HEK293T (cell line): ENCODE measurements around the gene ZNRF3.

ENCODE experiments used
- CTCF ChIA-PET: fragments of 350-600 bp; formaldehyde crosslinking; extraction: SDS; loops from one replicate; lab custom pipeline; 2021; ENCODE audit warnings: antibody characterized with exemption, inconsistent platforms; lab: Yijun Ruan, JAX
- POLR2A ChIA-PET: fragments of 350-600 bp; formaldehyde crosslinking; extraction: SDS; loops from one replicate; lab custom pipeline; 2020; ENCODE audit warnings: antibody characterized with exemption, inconsistent platforms; lab: Yijun Ruan, JAX
- DNase-seq: peaks from one replicate; pipeline ENCODE4 v3.0.0; 2012; ENCODE audit warnings: mixed read lengths; ENCODE audit errors: extremely low spot score
- ARNT ChIP-seq: fragments of 450-650 bp; IDR thresholded peaks from 2 replicates; pipeline ENCODE4 v1.6.1; 2017; ENCODE audit warnings: mild to moderate bottlenecking
- BHLHE40 ChIP-seq: fragments of 450-650 bp; IDR thresholded peaks from 2 replicates; pipeline ENCODE4 v1.6.1; 2016; ENCODE audit warnings: mild to moderate bottlenecking, moderate library complexity, borderline replicate concordance
- CTBP1 ChIP-seq: fragments of 450-650 bp; IDR thresholded peaks from 2 replicates; pipeline ENCODE4 v1.6.1; 2016; ENCODE audit warnings: borderline replicate concordance
- ELF4 ChIP-seq: fragments of 450-650 bp; IDR thresholded peaks from 2 replicates; pipeline ENCODE4 v1.6.1; 2017; ENCODE audit warnings: antibody characterized with exemption
- FOXA1 ChIP-seq: fragments of 450-650 bp; IDR thresholded peaks from 2 replicates; pipeline ENCODE4 v1.6.1; 2016; ENCODE audit warnings: mild to moderate bottlenecking
- FOXK2 ChIP-seq: fragments of 450-650 bp; IDR thresholded peaks from 2 replicates; pipeline ENCODE4 v1.6.1; 2016; ENCODE audit warnings: mild to moderate bottlenecking
- FOXM1 ChIP-seq: fragments of 450-650 bp; IDR thresholded peaks from 2 replicates; pipeline ENCODE4 v1.6.1; 2017; ENCODE audit warnings: mild to moderate bottlenecking, borderline replicate concordance
- HDGF ChIP-seq: fragments of 450-650 bp; IDR thresholded peaks from 2 replicates; pipeline ENCODE4 v1.6.1; 2017; ENCODE audit warnings: antibody characterized with exemption, borderline replicate concordance
- L3MBTL2 ChIP-seq: fragments of 450-650 bp; conservative IDR thresholded peaks from 2 replicates; pipeline ENCODE4 v1.6.1; 2016; ENCODE audit warnings: mild to moderate bottlenecking
- LEF1 ChIP-seq: fragments of 450-650 bp; IDR thresholded peaks from 2 replicates; pipeline ENCODE4 v1.6.1; 2017; ENCODE audit warnings: mild to moderate bottlenecking, borderline replicate concordance
- NFRKB ChIP-seq: fragments of 450-650 bp; IDR thresholded peaks from 2 replicates; pipeline ENCODE4 v1.6.1; 2016; ENCODE audit warnings: mild to moderate bottlenecking, moderate library complexity
- SP1 ChIP-seq: fragments of 450-650 bp; IDR thresholded peaks from 2 replicates; pipeline ENCODE4 v1.6.1; 2017
- SUZ12 ChIP-seq: fragments of 450-650 bp; IDR thresholded peaks from 2 replicates; pipeline ENCODE4 v1.6.1; 2016; ENCODE audit warnings: mild to moderate bottlenecking
- TARDBP ChIP-seq: fragments of 450-650 bp; IDR thresholded peaks from 2 replicates; pipeline ENCODE4 v1.6.1; 2016
- ZNF384 ChIP-seq: fragments of 450-650 bp; IDR thresholded peaks from 2 replicates; pipeline ENCODE4 v1.6.1; 2016
- TF ChIP-seq, protein P1 (sequence below): fragments of 450-650 bp; IDR thresholded peaks from 2 replicates; pipeline ENCODE4 v1.6.1; 2016

The ZNRF3 gene

DNA sequence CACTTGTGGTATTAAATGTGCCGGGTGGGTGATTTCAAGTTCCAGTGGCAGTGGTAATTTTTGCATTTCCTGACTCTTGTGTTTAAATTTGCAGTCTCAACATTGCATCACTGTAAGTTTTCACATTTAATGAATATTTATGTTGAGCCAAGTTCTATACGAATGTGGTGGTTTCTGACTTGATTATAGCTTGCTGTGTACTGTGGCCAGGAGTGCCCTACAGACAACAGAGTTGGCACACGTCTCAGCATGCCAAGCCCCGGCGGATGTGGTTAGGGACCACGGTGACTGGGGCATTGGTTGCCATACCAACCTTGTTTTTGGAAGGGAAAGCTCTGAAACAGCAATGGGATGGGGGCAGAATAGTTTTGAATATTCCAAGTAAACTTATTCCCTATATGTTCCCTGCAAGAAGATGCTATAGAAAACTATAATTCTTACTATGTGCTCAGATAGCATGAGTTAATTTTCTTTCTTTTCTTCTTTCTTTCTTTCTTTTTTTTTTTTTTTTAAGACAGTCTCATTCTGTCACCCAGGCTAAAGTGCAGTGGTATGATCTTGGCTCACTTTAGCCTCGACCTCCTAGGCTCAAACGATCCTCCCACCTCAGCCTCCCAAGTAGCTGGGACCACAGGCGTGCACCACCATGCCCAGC, 16.0 kb downstream of the ZNRF3 start:
- CTCF ChIA-PET = interaction anchor here (0.7 kb wide), 1 partner anchor 139 kb away, joined by 3 read pairs; no protein-coding TSS in a partner anchor

DNA sequence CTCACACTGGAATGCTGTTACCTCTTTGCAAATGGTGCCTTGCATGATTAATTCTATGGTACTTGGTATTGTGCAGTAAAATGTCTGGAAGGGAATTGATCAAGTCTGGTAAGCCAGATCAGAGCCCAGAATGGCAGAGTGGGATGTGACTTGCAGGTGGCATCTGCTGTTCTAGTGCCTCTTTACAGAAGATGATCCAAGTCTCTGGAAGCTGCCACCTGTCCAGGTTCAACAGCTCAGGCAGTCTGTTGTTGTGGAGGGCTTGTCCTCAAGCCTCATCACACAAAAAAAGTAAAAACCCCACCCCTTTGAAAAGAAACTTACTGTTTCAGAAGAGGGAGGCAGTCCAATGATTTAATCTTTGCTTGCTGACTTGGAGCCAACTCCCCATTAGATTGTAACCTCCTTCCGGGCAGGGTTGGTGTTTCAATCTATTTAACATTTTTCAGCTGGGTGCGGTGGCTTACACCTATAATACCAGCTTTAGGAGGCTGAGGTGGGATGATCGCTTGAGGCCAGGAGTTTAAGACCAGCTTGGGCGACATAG, 17.1 kb downstream of the ZNRF3 start:
- no peak for DNase-seq
- ChIA-PET POLR2A (no interaction called here), CTCF (no interaction called here)
- TF ChIP-seq ELF4 (no peak), FOXA1 (no peak), SUZ12 (no peak), BHLHE40 (no peak), HDGF (no peak), ZNF384 (no peak), TARDBP (no peak), NFRKB (no peak)
- TF ChIP-seq, protein P1, sequence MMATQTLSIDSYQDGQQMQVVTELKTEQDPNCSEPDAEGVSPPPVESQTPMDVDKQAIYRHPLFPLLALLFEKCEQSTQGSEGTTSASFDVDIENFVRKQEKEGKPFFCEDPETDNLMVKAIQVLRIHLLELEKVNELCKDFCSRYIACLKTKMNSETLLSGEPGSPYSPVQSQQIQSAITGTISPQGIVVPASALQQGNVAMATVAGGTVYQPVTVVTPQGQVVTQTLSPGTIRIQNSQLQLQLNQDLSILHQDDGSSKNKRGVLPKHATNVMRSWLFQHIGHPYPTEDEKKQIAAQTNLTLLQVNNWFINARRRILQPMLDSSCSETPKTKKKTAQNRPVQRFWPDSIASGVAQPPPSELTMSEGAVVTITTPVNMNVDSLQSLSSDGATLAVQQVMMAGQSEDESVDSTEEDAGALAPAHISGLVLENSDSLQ = no peak

More for the DNA sequence above, 16.0 kb downstream of the ZNRF3 start:
- no peak for TF ChIP-seq FOXK2
- no peak for TF ChIP-seq NFRKB
- no peak for TF ChIP-seq CTBP1
- POLR2A ChIA-PET = no interaction called here
- DNase-seq = no peak

DNA sequence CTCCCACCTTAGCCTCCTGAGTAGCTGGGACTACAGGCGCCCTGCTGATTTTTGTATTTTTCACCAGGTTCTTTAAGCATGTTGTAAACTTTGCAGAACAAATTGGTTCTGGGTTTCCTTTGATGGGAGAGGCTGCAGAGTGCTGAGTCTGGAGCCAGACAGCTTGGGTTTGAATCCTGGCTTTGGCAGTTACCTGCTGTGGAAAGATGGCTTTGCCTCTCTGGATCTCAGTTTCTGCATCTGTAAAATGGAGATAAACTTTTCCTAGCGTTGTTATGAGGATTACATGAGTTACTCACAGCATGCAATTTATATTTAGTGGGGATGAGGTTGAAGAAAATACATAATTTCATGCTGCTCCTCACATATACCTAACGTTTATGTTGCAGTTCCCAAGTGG, 19.1 kb downstream of the ZNRF3 start:
- POLR2A ChIA-PET = interaction anchor here (0.9 kb wide), 1 partner anchor 10 kb away, joined by 3 read pairs; no protein-coding TSS in a partner anchor
- DNase-seq = no peak
- CTCF ChIA-PET = no interaction called here
- TF ChIP-seq TARDBP (no peak), NFRKB (no peak), SP1 (no peak), SUZ12 (no peak), LEF1 (no peak), FOXM1 (no peak), CTBP1 (no peak)

DNA sequence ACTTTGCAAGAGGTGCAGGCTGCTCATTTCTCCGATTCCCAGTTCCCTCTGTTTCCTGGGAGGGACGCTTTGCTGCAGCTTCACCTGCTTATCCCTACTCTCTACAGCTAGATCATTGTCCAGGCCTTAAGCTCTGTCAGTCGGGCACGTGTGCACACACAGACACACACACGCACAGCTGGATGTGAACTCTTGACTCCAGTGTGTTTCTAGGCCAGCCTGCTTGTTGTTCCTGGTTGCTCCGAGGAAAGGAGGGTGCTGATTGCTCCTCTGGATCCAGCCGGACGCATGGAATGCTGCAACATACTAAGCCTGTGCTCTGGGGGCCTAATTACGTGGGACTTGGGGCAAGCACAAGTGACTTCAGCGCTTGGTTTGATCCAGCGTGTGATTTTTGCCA, 19.7 kb downstream of the ZNRF3 start:
- ChIA-PET POLR2A (interaction anchor here (0.9 kb wide), 1 partner anchor 9 kb away, joined by 3 read pairs; no protein-coding TSS in a partner anchor), CTCF (interaction anchor here (1.7 kb wide), 1 partner anchor 15 kb away, joined by 5 read pairs; no protein-coding TSS in a partner anchor)

DNA sequence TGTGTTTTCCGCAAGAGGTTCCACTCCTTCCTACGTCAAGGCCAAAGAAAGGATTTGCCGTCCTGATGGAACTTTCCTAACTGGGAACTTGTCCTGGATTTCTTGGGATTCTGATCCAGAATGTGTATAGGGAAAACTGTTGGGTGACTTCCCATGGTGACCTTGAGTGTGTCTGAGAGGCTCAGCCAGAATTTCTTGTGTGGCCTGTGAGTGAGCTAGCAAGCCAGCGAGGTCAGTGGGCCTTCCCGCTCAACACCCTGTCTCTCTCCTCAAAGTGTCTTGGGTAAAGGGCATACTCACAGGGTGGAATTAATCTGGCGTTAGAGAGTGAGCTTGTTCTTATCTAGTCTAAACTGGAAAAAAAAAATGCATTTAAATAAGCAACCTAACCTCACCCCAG, 20.4 kb downstream of the ZNRF3 start:
- no peak for DNase-seq
- CTCF ChIA-PET = interaction anchor here (1.7 kb wide), 1 partner anchor 15 kb away, joined by 5 read pairs; no protein-coding TSS in a partner anchor
- TF ChIP-seq, protein P1 = no peak
- no peak for TF ChIP-seq ARNT
- no peak for TF ChIP-seq FOXA1
- TF ChIP-seq BHLHE40 = no peak
- TF ChIP-seq ELF4 = no peak
- TF ChIP-seq FOXM1 = no peak
- TF ChIP-seq SP1 = no peak
- TF ChIP-seq ZNF384 = no peak
- TF ChIP-seq CTBP1 = no peak
- TF ChIP-seq NFRKB = no peak
- TF ChIP-seq FOXK2 = no peak
- POLR2A ChIA-PET = interaction anchor here (1.2 to 1.5 kb wide), 4 partner anchors 14 to 21 kb away, joined by 3 to 6 read pairs (median 4); partner anchors contain the start of gene ZNRF3

More for the DNA sequence above, 19.7 kb downstream of the ZNRF3 start:
- TF ChIP-seq ELF4 (no peak), ARNT (no peak), FOXA1 (no peak), SP1 (no peak)
- no peak for DNase-seq

DNA sequence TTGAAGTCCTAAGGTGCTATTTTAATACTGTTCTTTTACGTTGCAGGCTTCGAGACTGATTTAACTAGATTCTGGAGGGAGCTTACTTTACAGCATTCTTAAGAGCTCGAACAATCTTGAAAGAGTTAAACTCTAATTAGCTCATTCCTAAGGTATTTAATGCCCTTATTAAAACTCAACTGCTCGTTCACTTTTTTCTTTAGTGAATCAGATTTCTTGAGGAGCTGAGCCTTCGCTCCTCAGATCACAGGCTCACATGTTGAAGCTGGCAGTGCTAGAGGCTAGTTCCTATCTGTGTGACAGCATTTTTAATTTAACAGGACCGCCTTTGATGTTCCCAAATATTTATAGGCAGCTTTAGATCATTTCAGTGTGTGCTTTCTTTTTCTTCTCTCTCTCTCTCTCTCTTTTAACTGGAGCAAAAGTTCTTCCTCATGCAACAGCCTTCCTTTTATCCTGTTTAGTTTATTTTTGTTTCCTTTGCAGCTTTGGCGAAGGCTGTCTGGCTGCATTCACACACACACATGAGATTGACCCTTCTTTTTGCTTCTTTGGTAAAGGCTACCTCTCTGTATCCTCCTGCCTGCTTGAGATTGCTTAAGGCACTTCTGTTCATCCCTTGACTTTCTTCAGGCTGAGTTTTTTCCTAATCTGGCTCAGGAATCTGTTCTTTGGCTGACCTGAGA, 21.0 kb downstream of the ZNRF3 start:
- no peak for DNase-seq
- POLR2A ChIA-PET = interaction anchor here (1.2 to 1.5 kb wide), 4 partner anchors 13 to 21 kb away, joined by 3 to 6 read pairs (median 4); partner anchors contain the start of gene ZNRF3
- no peak for TF ChIP-seq HDGF
- no peak for TF ChIP-seq FOXA1
- TF ChIP-seq, protein P1 = no peak
- TF ChIP-seq L3MBTL2 = no peak
- no peak for TF ChIP-seq SP1
- TF ChIP-seq TARDBP = no peak
- TF ChIP-seq ZNF384 = no peak
- no peak for TF ChIP-seq FOXM1
- no peak for TF ChIP-seq BHLHE40
- TF ChIP-seq ARNT = no peak
- no peak for TF ChIP-seq ELF4
- no peak for TF ChIP-seq SUZ12
- CTCF ChIA-PET = interaction anchor here (1.7 kb wide), 1 partner anchor 14 kb away, joined by 5 read pairs; no protein-coding TSS in a partner anchor
